Pancreas (tissue), 10 donors: ENCODE data around the gene RUFY1. TPM values are rescaled to one million over a fixed set of nuclear protein-coding genes. Genes with fewer than 3 reads are reported as not detected.
A peak's percentile ranks its signal among the peaks of the same experiment; 100 is the strongest.
"Not testable (repeated sequence)": the region's sequence is repeated elsewhere in the genome, so short reads cannot be mapped to it uniquely, and the experiment has no call there.

Source experiments
- ATAC-seq, 4 donors: fragments of 200-7000 bp; cut with Tn5 transposase; one replicate each; pipeline versions ENCODE4 v1.8.0 to v1.9.1; 2020; ENCODE audit warnings: mild to moderate bottlenecking in 4 of 4, moderate library complexity in 4 of 4
- DNase-seq, 6 donors: peaks; one replicate each; pipeline ENCODE4 v3.0.0-alpha.2; 2020
- FAIRE-seq: peaks from 2 replicates; lab custom pipeline; 2012; peaks lifted over from hg19 to GRCh38; lab: Jason Lieb, UNC
- H3K27ac ChIP-seq, 4 donors: fragments of 200-600 bp; sonication (generic); 1 replicate in 3 of 4; 2 replicates in 1 of 4; pipeline versions ENCODE4 v1.5.0 to v1.8.0; 2020
- H3K27me3 ChIP-seq, 4 donors: fragments of 200-600 bp; one replicate each; pipeline ENCODE4 v1.8.0; 2021
- H3K36me3 ChIP-seq, 3 donors: fragments of 200-600 bp; sonication (generic) in 1 of 3; one replicate each; pipeline versions ENCODE4 v1.5.0 to v1.8.0; 2020 to 2021
- H3K4me1 ChIP-seq, 3 donors: fragments of 200-600 bp; one replicate each; pipeline ENCODE4 v1.8.0; 2021
- H3K4me3 ChIP-seq, 4 donors: fragments of 200-600 bp; sonication (generic) in 2 of 4; one replicate each; pipeline versions ENCODE4 v1.5.0 to v1.8.0; 2020 to 2021
- H3K9me3 ChIP-seq, 4 donors: fragments of 200-600 bp; one replicate each; pipeline ENCODE4 v1.8.0; 2021
- WGBS, 2 donors: extraction: QIAGEN DNeasy Blood & Tissue Kit; methylation state at CpG; one replicate each; pipeline ENCODE4 v1.1.7; 2013; 5-methylcytosine and 5-hydroxymethylcytosine counted together
- intact Hi-C, 3 donors: fragments of 100-400 bp; cut with DNase I; formaldehyde crosslinking; loops; one replicate each; pipeline versions ENCODE4 v1.11.1 to v1.14.2; 2022
- polyA plus RNA-seq, 2 donors: library from polyadenylated mRNA; stranded (reverse); fragments of 200-250 nt; gene quantifications; one replicate each; pipeline ENCODE4 v1.2.3, GENCODE V29; 2013
- total RNA-seq, 6 donors: library from RNA; stranded (reverse); fragmentation: NEBNext Ultra II Directional in 4 of 6; extraction: Animal tissue kit (Norgen Biotek cat#: 25700) in 4 of 6; gene quantifications; one replicate each; pipeline versions ENCODE4 v1.2.1 to v1.2.4, GENCODE V29; 2021 to 2023
- donor health status: healthy with polysubstance abuse.
- donor health status: DM: no; HTN: no; CAD: no; lungs with moderate emphysema.
- donor health status: DM: no; HTN: no; CAD: no.
- donor health status: control.
- donor health status: control.
- donor health status: Bipolar disorder and iron deficiency.
- donor health status: DM: yes; HTN: yes; CAD: no.
- donor health status: DM: no; HTN: no; CAD: no.
- donor health status: DM: no; HTN: no; CAD: no.
- donor health status: DM: yes; HTN: yes; CAD: no.

The RUFY1 gene
- total and polyA plus RNA-seq, 8 donors, result 16.4 to 35.8 (median 17.9) TPM

DNA sequence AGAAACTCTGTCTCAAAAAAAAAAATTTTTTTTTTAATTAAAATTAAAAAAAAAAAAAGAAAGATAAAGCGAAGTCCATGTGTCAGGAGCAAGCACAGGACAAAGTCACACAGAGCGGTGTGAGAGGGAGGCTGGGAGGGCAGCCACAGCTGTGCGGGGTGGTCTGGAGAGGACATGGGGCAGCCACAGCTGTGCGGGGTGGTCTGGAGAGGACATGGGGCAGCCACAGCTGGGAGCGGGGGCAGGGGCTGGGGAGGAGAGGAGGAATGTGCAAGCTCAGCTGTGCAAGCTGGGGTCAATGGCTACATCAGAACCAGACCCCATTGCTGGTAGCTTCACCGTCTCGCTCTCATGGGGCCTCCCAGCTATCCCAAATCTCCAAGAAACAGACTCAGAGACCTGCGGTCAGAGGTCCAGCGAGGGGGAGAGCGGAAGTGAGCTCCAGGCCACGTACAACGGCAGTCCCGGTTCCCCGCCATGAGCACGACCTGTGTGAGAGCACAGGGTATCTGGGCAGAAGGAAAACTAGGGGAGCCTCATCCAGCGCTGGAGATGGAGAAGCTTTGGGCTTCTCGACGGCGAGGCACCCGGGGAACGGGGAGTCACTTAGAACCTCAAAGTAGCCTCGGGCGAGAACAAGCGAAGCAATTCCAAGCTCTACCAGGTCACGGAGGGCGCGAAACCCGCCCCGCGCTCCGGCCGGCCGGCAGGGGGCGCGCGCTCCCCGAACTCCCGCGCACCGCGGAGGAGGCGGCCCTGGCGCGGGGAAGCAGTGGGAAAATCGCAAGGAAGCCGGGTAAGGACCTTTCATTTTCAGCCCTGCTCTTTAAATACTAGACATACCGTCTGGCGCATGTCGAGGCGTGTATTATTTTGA is 107.2 kb downstream of the RUFY1 start:
- 20 to 78% methylated on average over 2 to 12 of the region's 50 CpGs for WGBS, 2 donors
- DNase-seq (peak in 1 of 6 donors; percentile 28), ATAC-seq (peak; percentile 96 to 98 (median 97))
- H3K27me3 ChIP-seq, H3K4me3 ChIP-seq, H3K36me3 ChIP-seq, intact Hi-C loops, H3K9me3 ChIP-seq, H3K27ac ChIP-seq, H3K4me1 ChIP-seq, FAIRE-seq: not testable (repeated sequence)

DNA sequence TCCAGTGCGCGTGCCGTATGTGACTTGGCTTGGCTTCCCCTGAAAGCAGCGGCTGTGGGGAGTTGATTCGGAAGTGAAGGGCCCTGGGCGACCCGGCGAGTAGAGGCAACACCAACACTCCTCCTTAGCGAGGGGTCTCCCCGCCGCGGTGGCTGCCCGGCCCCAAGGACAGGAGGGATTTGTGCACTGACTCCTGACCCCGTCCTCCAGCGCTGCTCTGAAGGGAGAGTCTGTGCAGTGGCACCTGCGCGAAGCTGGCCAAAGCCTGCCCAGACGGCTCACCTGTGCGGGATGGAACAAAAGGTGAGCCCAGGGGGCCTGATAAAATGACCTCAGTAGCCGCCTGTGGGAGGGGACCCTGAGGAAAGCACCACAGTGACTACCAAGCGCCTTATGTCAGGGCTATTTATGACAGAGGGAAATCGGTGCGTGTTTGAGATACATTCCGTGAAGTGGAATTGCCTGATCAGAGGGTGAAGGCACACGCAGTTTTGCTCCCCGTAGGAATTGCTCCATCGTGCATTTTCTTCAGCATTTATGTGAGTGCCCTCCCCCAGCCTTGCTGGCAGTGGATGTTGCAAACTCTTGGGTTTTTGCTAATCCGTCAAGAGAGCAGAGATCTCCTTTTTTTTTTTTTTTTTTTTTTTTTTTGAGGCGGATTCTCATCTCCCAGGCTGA is 108.0 kb downstream of the RUFY1 start:
- 3 to 4% methylated on average over 10 of the region's 29 CpGs for WGBS, 2 donors
- H3K36me3 ChIP-seq, H3K27me3 ChIP-seq, DNase-seq, intact Hi-C loops, H3K9me3 ChIP-seq, FAIRE-seq, H3K4me1 ChIP-seq, H3K27ac ChIP-seq: not testable (repeated sequence)
- peak overlapping the region; percentile 20 to 55 (median 34) for H3K4me3 ChIP-seq
- peak; percentile 47 to 72 (median 66) for ATAC-seq

Other genes with a start within 250 kb of the RUFY1 start
- 10 to 100 TPM in 1 of 6 donors, 1 to 10 TPM in 5; 1.3 to 18.5 (median 4.4) TPM for gene ADAMTS2, start 205.1 kb upstream of the RUFY1 start, total RNA-seq
- gene ADAMTS2, start 205.1 kb upstream of the RUFY1 start, polyA plus RNA-seq, result 1 to 10 TPM; 5.7 to 6.8 TPM
- 100 to 1,000 TPM; 210 to 384 (median 269) TPM for gene HNRNPH1, start 73.1 kb downstream of the RUFY1 start, total RNA-seq
- gene HNRNPH1, start 73.1 kb downstream of the RUFY1 start, polyA plus RNA-seq, result 100 to 1,000 TPM; 341 to 395 TPM
- gene CBY3, start 130.5 kb downstream of the RUFY1 start, total RNA-seq, result not detected
- not detected for gene CBY3, start 130.5 kb downstream of the RUFY1 start, polyA plus RNA-seq
- 100 to 1,000 TPM; 353 to 633 (median 516) TPM for gene CANX, start 148.4 kb downstream of the RUFY1 start, total RNA-seq
- 100 to 1,000 TPM in 1 of 2 donors, 10 to 100 TPM in 1; 66.3 to 117 TPM for gene CANX, start 148.4 kb downstream of the RUFY1 start, polyA plus RNA-seq
- gene MAML1, start 182.3 kb downstream of the RUFY1 start, total RNA-seq, result 10 to 100 TPM; 10.7 to 18.0 (median 11.5) TPM
- gene MAML1, start 182.3 kb downstream of the RUFY1 start, polyA plus RNA-seq, result 1 to 10 TPM; 7.1 TPM
- 1 to 10 TPM; 1.1 to 8.7 (median 4.5) TPM for gene LTC4S, start 243.4 kb downstream of the RUFY1 start, total RNA-seq
- 10 to 100 TPM in 1 of 2 donors, 1 to 10 TPM in 1; 4.2 to 10.9 TPM for gene LTC4S, start 243.4 kb downstream of the RUFY1 start, polyA plus RNA-seq